T-helper 1 cell treated with Interleukin-12 subunit alpha and Interleukin-12 subunit beta and Interleukin-4 antibody, amounts not matched to agents 30 μg/mL and 1 μg/mL, for 36 hours (primary cell): Measurements from ENCODE around the gene CCDC85C.

Experiments
- H3K27ac Mint-ChIP-seq: one replicate; pipeline ENCODE4 v1.8.0; 2021; ENCODE audit warnings: mild to moderate bottlenecking, mixed read lengths
- H3K27me3 Mint-ChIP-seq: one replicate; pipeline ENCODE4 v1.8.0; 2021; ENCODE audit warnings: low read depth, mixed read lengths
- H3K36me3 Mint-ChIP-seq: one replicate; pipeline ENCODE4 v1.8.0; 2021; ENCODE audit warnings: low read depth, mixed read lengths
- H3K4me1 Mint-ChIP-seq: one replicate; pipeline ENCODE4 v1.8.0; 2021; ENCODE audit warnings: low read depth, mixed read lengths
- H3K4me3 Mint-ChIP-seq: one replicate; pipeline ENCODE4 v1.8.0; 2021; ENCODE audit warnings: mild to moderate bottlenecking, moderate library complexity, mixed read lengths
- H3K9me3 Mint-ChIP-seq: one replicate; pipeline ENCODE4 v1.8.0; 2021; ENCODE audit warnings: mixed read lengths

Gene CCDC85C

GRCh38 chr14:99637624-99638023 lies 33.6 kb upstream of the CCDC85C start:
- H3K4me1 Mint-ChIP-seq, result peaks cover 2% of the 10 kb centered on the region
- H3K36me3 Mint-ChIP-seq, result no peaks in the 10 kb centered on the region
- no peak overlapping the region for H3K27ac Mint-ChIP-seq
- no peaks in the 10 kb centered on the region for H3K9me3 Mint-ChIP-seq
- no peak overlapping the region for H3K4me3 Mint-ChIP-seq
- H3K27me3 Mint-ChIP-seq, result peaks cover 5% of the 10 kb centered on the region

- Mint-ChIP-seq H3K27me3 (no peaks in the 10 kb centered on the region), H3K9me3 (no peaks in the 10 kb centered on the region), H3K36me3 (no peaks in the 10 kb centered on the region), H3K27ac (no peak overlapping the region), H3K4me3 (no peak overlapping the region), H3K4me1 (peaks cover 2% of the 10 kb centered on the region)
Measured at GRCh38 chr14:99636487-99636886, 32.5 kb upstream of the CCDC85C start.

- H3K36me3 Mint-ChIP-seq, result no peaks in the 10 kb centered on the region
Measured at GRCh38 chr14:99635116-99635515, 31.1 kb upstream of the CCDC85C start.

GRCh38 chr14:99634443-99634842 lies 30.4 kb upstream of the CCDC85C start:
- no peak overlapping the region for H3K27ac Mint-ChIP-seq
- H3K36me3 Mint-ChIP-seq, result no peaks in the 10 kb centered on the region
- H3K27me3 Mint-ChIP-seq, result no peaks in the 10 kb centered on the region
- H3K4me3 Mint-ChIP-seq, result no peak overlapping the region
- no peaks in the 10 kb centered on the region for H3K9me3 Mint-ChIP-seq
- H3K4me1 Mint-ChIP-seq, result peaks cover 2% of the 10 kb centered on the region

More at GRCh38 chr14:99635116-99635515, 31.1 kb upstream of the CCDC85C start:
- H3K9me3 Mint-ChIP-seq, result no peaks in the 10 kb centered on the region
- peaks cover 2% of the 10 kb centered on the region for H3K4me1 Mint-ChIP-seq
- no peaks in the 10 kb centered on the region for H3K27me3 Mint-ChIP-seq
- H3K4me3 Mint-ChIP-seq, result no peak overlapping the region
- no peak overlapping the region for H3K27ac Mint-ChIP-seq

GRCh38 chr14:99633918-99634317 lies 29.9 kb upstream of the CCDC85C start:
- Mint-ChIP-seq H3K27ac (no peak overlapping the region), H3K9me3 (no peaks in the 10 kb centered on the region), H3K36me3 (no peaks in the 10 kb centered on the region), H3K4me1 (peaks cover 4% of the 10 kb centered on the region), H3K27me3 (no peaks in the 10 kb centered on the region), H3K4me3 (no peak overlapping the region)

GRCh38 chr14:99633141-99633540 lies 29.1 kb upstream of the CCDC85C start:
- H3K4me1 Mint-ChIP-seq, result peaks cover 4% of the 10 kb centered on the region
- no peak overlapping the region for H3K4me3 Mint-ChIP-seq
- H3K27me3 Mint-ChIP-seq, result no peaks in the 10 kb centered on the region
- no peaks in the 10 kb centered on the region for H3K9me3 Mint-ChIP-seq
- H3K27ac Mint-ChIP-seq, result no peak overlapping the region
- no peaks in the 10 kb centered on the region for H3K36me3 Mint-ChIP-seq

- Mint-ChIP-seq H3K4me1 (peaks cover 4% of the 10 kb centered on the region), H3K9me3 (no peaks in the 10 kb centered on the region), H3K27ac (no peak overlapping the region), H3K36me3 (no peaks in the 10 kb centered on the region), H3K4me3 (no peak overlapping the region), H3K27me3 (peaks cover 4% of the 10 kb centered on the region)
Measured at GRCh38 chr14:99632410-99633035, 28.5 kb upstream of the CCDC85C start.

GRCh38 chr14:99630202-99630601 lies 26.2 kb upstream of the CCDC85C start:
- H3K36me3 Mint-ChIP-seq, result no peaks in the 10 kb centered on the region
- no peaks in the 10 kb centered on the region for H3K9me3 Mint-ChIP-seq
- H3K4me1 Mint-ChIP-seq, result peaks cover 2% of the 10 kb centered on the region
- H3K27me3 Mint-ChIP-seq, result peaks cover 5% of the 10 kb centered on the region
- H3K4me3 Mint-ChIP-seq, result no peak overlapping the region
- H3K27ac Mint-ChIP-seq, result no peak overlapping the region

GRCh38 chr14:99628887-99629618 lies 25.0 kb upstream of the CCDC85C start:
- Mint-ChIP-seq H3K27ac (no peak overlapping the region), H3K27me3 (peaks cover 5% of the 10 kb centered on the region), H3K4me3 (no peak overlapping the region), H3K9me3 (no peaks in the 10 kb centered on the region), H3K4me1 (peaks cover 2% of the 10 kb centered on the region), H3K36me3 (no peaks in the 10 kb centered on the region)

- no peaks in the 10 kb centered on the region for H3K9me3 Mint-ChIP-seq
- no peak overlapping the region for H3K27ac Mint-ChIP-seq
- peaks cover 5% of the 10 kb centered on the region for H3K27me3 Mint-ChIP-seq
- no peak overlapping the region for H3K4me3 Mint-ChIP-seq
- H3K36me3 Mint-ChIP-seq, result no peaks in the 10 kb centered on the region
- H3K4me1 Mint-ChIP-seq, result peaks cover 2% of the 10 kb centered on the region
Measured at GRCh38 chr14:99627510-99628381, 23.7 kb upstream of the CCDC85C start.

GRCh38 chr14:99627100-99627499 lies 23.1 kb upstream of the CCDC85C start:
- Mint-ChIP-seq H3K9me3 (no peaks in the 10 kb centered on the region), H3K36me3 (no peaks in the 10 kb centered on the region), H3K4me1 (peaks cover 2% of the 10 kb centered on the region), H3K4me3 (no peak overlapping the region), H3K27me3 (peaks cover 5% of the 10 kb centered on the region), H3K27ac (no peak overlapping the region)

GRCh38 chr14:99626041-99626648 lies 22.1 kb upstream of the CCDC85C start:
- H3K4me1 Mint-ChIP-seq, result peaks cover 2% of the 10 kb centered on the region
- H3K9me3 Mint-ChIP-seq, result no peaks in the 10 kb centered on the region
- no peak overlapping the region for H3K4me3 Mint-ChIP-seq
- H3K27me3 Mint-ChIP-seq, result peaks cover 5% of the 10 kb centered on the region
- H3K36me3 Mint-ChIP-seq, result no peaks in the 10 kb centered on the region
- H3K27ac Mint-ChIP-seq, result no peak overlapping the region

- Mint-ChIP-seq H3K4me3 (no peak overlapping the region), H3K9me3 (no peaks in the 10 kb centered on the region), H3K36me3 (no peaks in the 10 kb centered on the region), H3K27ac (no peak overlapping the region), H3K27me3 (peaks cover 5% of the 10 kb centered on the region), H3K4me1 (peaks cover 2% of the 10 kb centered on the region)
Measured at GRCh38 chr14:99625476-99625875, 21.5 kb upstream of the CCDC85C start.

- no peak overlapping the region for H3K4me3 Mint-ChIP-seq
- H3K27ac Mint-ChIP-seq, result no peak overlapping the region
- H3K4me1 Mint-ChIP-seq, result peaks cover 2% of the 10 kb centered on the region
- no peaks in the 10 kb centered on the region for H3K36me3 Mint-ChIP-seq
- H3K27me3 Mint-ChIP-seq, result peaks cover 5% of the 10 kb centered on the region
- no peaks in the 10 kb centered on the region for H3K9me3 Mint-ChIP-seq
Measured at GRCh38 chr14:99624971-99625370, 21.0 kb upstream of the CCDC85C start.
